ENCODE results near the gene PKD2L1. TPM values are rescaled to one million over a fixed set of nuclear protein-coding genes. Genes with fewer than 3 reads are reported as not detected.

PKD2L1 gene
- total RNA-seq, 1 donor from 2014 or later = 0.44 TPM

- Mint-ChIP-seq H3K4me3 (ENCODE audit: unreplicated experiment) (no peak overlapping the region), H3K9me3 (ENCODE audit: unreplicated experiment) (no peaks in the 10 kb centered on the region), H3K4me1 (ENCODE audit: low read depth, unreplicated experiment) (no peaks in the 10 kb centered on the region), H3K27me3 (ENCODE audit: unreplicated experiment) (no peaks in the 10 kb centered on the region), H3K36me3 (ENCODE audit: unreplicated experiment) (no peaks in the 10 kb centered on the region), H3K27ac (ENCODE audit: unreplicated experiment) (no peak overlapping the region)
- no peak for TF ChIP-seq CTCF (IDR thresholded peaks at IDR 0.05; ENCODE audit: partially characterized antibody, unreplicated experiment)
- no peak for DNase-seq
Measured at GRCh38 chr10:100253041-100253440, 77.0 kb downstream of the PKD2L1 start.

- DNase-seq = no peak
- H3K4me1 Mint-ChIP-seq (ENCODE audit: low read depth, unreplicated experiment) = no peaks in the 10 kb centered on the region
- H3K9me3 Mint-ChIP-seq (ENCODE audit: unreplicated experiment) = no peaks in the 10 kb centered on the region
- H3K27me3 Mint-ChIP-seq (ENCODE audit: unreplicated experiment) = no peaks in the 10 kb centered on the region
- no peak for TF ChIP-seq CTCF (IDR thresholded peaks at IDR 0.05; ENCODE audit: partially characterized antibody, unreplicated experiment)
- no peaks in the 10 kb centered on the region for H3K36me3 Mint-ChIP-seq (ENCODE audit: unreplicated experiment)
- H3K27ac Mint-ChIP-seq (ENCODE audit: unreplicated experiment) = no peak overlapping the region
- no peak overlapping the region for H3K4me3 Mint-ChIP-seq (ENCODE audit: unreplicated experiment)
Measured at GRCh38 chr10:100248820-100249219, 81.2 kb downstream of the PKD2L1 start.

GRCh38 chr10:100245484-100246220 is 84.4 kb downstream of the PKD2L1 start:
- no peak overlapping the region for H3K4me3 Mint-ChIP-seq (ENCODE audit: unreplicated experiment)
- no peaks in the 10 kb centered on the region for H3K9me3 Mint-ChIP-seq (ENCODE audit: unreplicated experiment)
- H3K27me3 Mint-ChIP-seq (ENCODE audit: unreplicated experiment) = no peaks in the 10 kb centered on the region
- no peaks in the 10 kb centered on the region for H3K4me1 Mint-ChIP-seq (ENCODE audit: low read depth, unreplicated experiment)
- no peak for DNase-seq
- TF ChIP-seq CTCF (IDR thresholded peaks at IDR 0.05; ENCODE audit: partially characterized antibody, unreplicated experiment) = no peak
- H3K36me3 Mint-ChIP-seq (ENCODE audit: unreplicated experiment) = no peaks in the 10 kb centered on the region
- no peak overlapping the region for H3K27ac Mint-ChIP-seq (ENCODE audit: unreplicated experiment)

DNA sequence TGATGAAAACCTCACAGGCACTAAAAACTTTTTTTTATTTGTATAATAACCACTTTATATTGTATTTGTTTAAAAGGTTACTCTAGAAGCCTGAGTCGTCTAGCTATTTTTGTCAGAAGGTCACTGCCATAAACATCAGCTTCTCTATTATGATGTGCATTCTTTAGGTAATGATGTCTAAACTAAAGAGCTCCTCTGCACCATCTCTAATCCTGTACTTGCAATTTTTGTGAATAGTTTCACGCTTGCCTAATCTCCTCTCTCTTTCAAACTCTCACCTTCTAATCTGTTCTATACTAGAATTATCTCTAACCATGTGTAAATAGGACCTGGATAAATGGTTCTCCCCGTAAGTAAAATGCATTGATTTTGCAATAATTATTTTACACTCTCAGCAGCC is 90.2 kb downstream of the PKD2L1 start:
- TF ChIP-seq CTCF (IDR thresholded peaks at IDR 0.05; ENCODE audit: partially characterized antibody, unreplicated experiment) = no peak
- no peak for DNase-seq
- Mint-ChIP-seq H3K9me3 (ENCODE audit: unreplicated experiment) (no peaks in the 10 kb centered on the region), H3K27ac (ENCODE audit: unreplicated experiment) (no peak overlapping the region), H3K4me3 (ENCODE audit: unreplicated experiment) (no peak overlapping the region), H3K4me1 (ENCODE audit: low read depth, unreplicated experiment) (no peaks in the 10 kb centered on the region), H3K27me3 (ENCODE audit: unreplicated experiment) (no peaks in the 10 kb centered on the region), H3K36me3 (ENCODE audit: unreplicated experiment) (no peaks in the 10 kb centered on the region)

- H3K36me3 Mint-ChIP-seq (ENCODE audit: unreplicated experiment) = no peaks in the 10 kb centered on the region
- H3K9me3 Mint-ChIP-seq (ENCODE audit: unreplicated experiment) = no peaks in the 10 kb centered on the region
- no peak for TF ChIP-seq CTCF (IDR thresholded peaks at IDR 0.05; ENCODE audit: partially characterized antibody, unreplicated experiment)
- no peaks in the 10 kb centered on the region for H3K4me1 Mint-ChIP-seq (ENCODE audit: low read depth, unreplicated experiment)
- H3K4me3 Mint-ChIP-seq (ENCODE audit: unreplicated experiment) = no peak overlapping the region
- H3K27me3 Mint-ChIP-seq (ENCODE audit: unreplicated experiment) = no peaks in the 10 kb centered on the region
- H3K27ac Mint-ChIP-seq (ENCODE audit: unreplicated experiment) = no peak overlapping the region
- no peak for DNase-seq
Measured at GRCh38 chr10:100238429-100238828, 91.6 kb downstream of the PKD2L1 start.

All from glutamatergic neuron (in vitro differentiated cells).